BLaER1 treated with 17β-estradiol and CSF1 and Interleukin-3, amounts not matched to agents 10 nM and 100 nM (cell line): ENCODE measurements around the gene BID.

ENCODE experiments used
- H3K27ac ChIP-seq, 11 experiments: shearing (Covaris generic); formaldehyde crosslinking; 2 replicates each; pipeline ENCODE4 v1.8.1; 2022
- H3K27me3 ChIP-seq, 11 experiments: shearing (Covaris generic); formaldehyde crosslinking; 2 replicates each; pipeline ENCODE4 v1.8.1; 2022
- H3K36me3 ChIP-seq, 11 experiments: shearing (Covaris generic); formaldehyde crosslinking; 2 replicates each; pipeline ENCODE4 v1.8.1; 2022
- H3K4me1 ChIP-seq, 10 experiments: shearing (Covaris generic); formaldehyde crosslinking; 2 replicates each; pipeline ENCODE4 v1.8.1; 2022
- H3K4me2 ChIP-seq, 11 experiments: shearing (Covaris generic); formaldehyde crosslinking; 2 replicates each; pipeline ENCODE4 v1.8.1; 2022
- H3K4me3 ChIP-seq, 10 experiments: shearing (Covaris generic); formaldehyde crosslinking; 2 replicates each; pipeline ENCODE4 v1.8.1; 2022
- H3K9ac ChIP-seq, 11 experiments: shearing (Covaris generic); formaldehyde crosslinking; 2 replicates each; pipeline ENCODE4 v1.8.1; 2022
- H3K9me3 ChIP-seq, 11 experiments: shearing (Covaris generic); formaldehyde crosslinking; replicated peaks in 1 of 11; 2 replicates each; pipeline ENCODE4 v1.8.1; 2022
- H4K20me1 ChIP-seq, 11 experiments: shearing (Covaris generic); formaldehyde crosslinking; 2 replicates each; pipeline ENCODE4 v1.8.1; 2022
- Cebpa-rat ChIP-seq, 11 experiments: shearing (Covaris generic); IDR thresholded peaks; 2 replicates each; pipeline ENCODE4 v1.8.1; 2022

The BID gene

DNA sequence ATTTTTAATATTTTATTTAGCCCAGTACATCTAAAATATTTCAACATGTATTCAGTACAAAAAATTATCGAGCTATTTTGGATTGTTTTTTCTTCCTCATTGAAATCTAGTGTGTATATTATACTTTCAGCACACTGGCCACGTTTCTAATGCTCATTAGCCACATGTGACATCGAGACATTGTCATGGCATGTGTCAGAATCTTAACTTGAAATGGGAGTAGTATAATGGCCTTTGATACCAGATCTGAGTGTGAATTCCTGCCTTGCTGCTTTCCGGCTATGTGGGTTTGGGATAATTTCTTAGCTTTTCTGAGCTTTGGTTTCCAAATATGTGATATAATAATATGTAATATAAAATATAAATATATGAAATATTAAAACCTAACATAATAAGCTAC is 81.4 kb downstream of the BID start:
- Histone ChIP-seq H3K27me3 (no peaks in the 10 kb centered on the region), H3K9ac (no peak overlapping the region), H4K20me1 (peaks cover 0 to 12% (median 0%) of the 10 kb centered on the region in 11 experiments; a peak in 5 of 22 replicates), H3K27ac (no peak overlapping the region), H3K4me1 (peaks cover 0 to 7% (median 0%) of the 10 kb centered on the region in 10 experiments; a peak in 3 of 20 replicates), H3K9me3 (no peaks in the 10 kb centered on the region), H3K4me2 (no peak overlapping the region), H3K4me3 (no peak overlapping the region), H3K36me3 (peaks cover 55 to 98% (median 75%) of the 10 kb centered on the region in 11 experiments)
- TF ChIP-seq Cebpa-rat (IDR thresholded peaks at IDR 0.05): no peak

DNA sequence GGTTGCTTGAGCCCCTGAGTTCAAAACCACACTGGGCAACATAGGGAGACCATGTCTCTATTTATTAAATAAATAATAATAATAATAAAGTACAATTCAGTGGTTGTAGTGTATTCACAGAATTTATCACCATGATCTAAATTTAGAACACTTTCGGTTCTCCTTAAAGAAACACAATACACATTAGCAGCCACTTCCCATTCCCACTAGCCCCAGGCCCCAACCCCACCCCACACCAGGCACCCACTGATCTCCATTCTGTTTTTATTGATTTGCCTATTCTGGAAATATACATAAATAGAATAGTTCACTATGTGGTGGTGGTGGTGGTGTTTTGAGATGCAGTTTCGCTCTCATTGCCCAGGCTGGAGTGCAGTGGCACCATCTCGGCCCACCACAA is 90.0 kb downstream of the BID start:
- H3K27me3 ChIP-seq: no peaks in the 10 kb centered on the region
- H3K9me3 ChIP-seq: no peaks in the 10 kb centered on the region
- H3K4me1 ChIP-seq: peaks cover 0 to 10% (median 2%) of the 10 kb centered on the region in 10 experiments; a peak in 7 of 20 replicates
- H3K4me3 ChIP-seq: no peak overlapping the region
- H3K4me2 ChIP-seq: peak overlapping the region in 4 of 11 experiments; percentile 18 to 52 (median 26); a peak in 2 of 22 replicates
- TF ChIP-seq Cebpa-rat (IDR thresholded peaks at IDR 0.05): no peak
- H3K27ac ChIP-seq: no peak overlapping the region
- H4K20me1 ChIP-seq: peaks cover 0 to 37% (median 14%) of the 10 kb centered on the region in 11 experiments; a peak in 16 of 22 replicates
- H3K9ac ChIP-seq: no peak overlapping the region
- H3K36me3 ChIP-seq: peaks cover 35 to 66% (median 43%) of the 10 kb centered on the region in 11 experiments
